ENCODE measurements around the gene RAPGEF2. TPM values are rescaled to one million over a fixed set of nuclear protein-coding genes. Genes with fewer than 3 reads are reported as not detected.

RAPGEF2 gene
- total RNA-seq, 2 donors from 2014 or later = 22.8 to 40.0 TPM

- Histone ChIP-seq H3K4me3 (no peak overlapping the region), H3K9ac (ENCODE audit: low read depth in 2 of 2, low read length in 2 of 2) (no peak overlapping the region), H3K9me3 (no peaks in the 10 kb centered on the region), H3K4me1 (no peaks in the 10 kb centered on the region), H3K36me3 (no peaks in the 10 kb centered on the region), H3K27me3 (no peaks in the 10 kb centered on the region), H3K27ac (no peak overlapping the region)
- intact Hi-C loops (cut with DNase I) = no loop called here
- TF ChIP-seq CTCF (IDR thresholded peaks at IDR 0.05) = no peak
- DNase-seq = no peak
These were observed 48.8 kb downstream of the RAPGEF2 start for GRCh38 chr4:159151689-159152088.

- Histone ChIP-seq H3K9ac (ENCODE audit: low read depth in 2 of 2, low read length in 2 of 2) (no peak overlapping the region), H3K4me3 (no peak overlapping the region), H3K4me1 (no peaks in the 10 kb centered on the region), H3K9me3 (no peaks in the 10 kb centered on the region), H3K27me3 (no peaks in the 10 kb centered on the region), H3K36me3 (no peaks in the 10 kb centered on the region), H3K27ac (no peak overlapping the region)
- intact Hi-C loops (cut with DNase I) = no loop called here
- no peak for DNase-seq
- TF ChIP-seq CTCF (IDR thresholded peaks at IDR 0.05) = no peak
These were observed 49.3 kb downstream of the RAPGEF2 start for GRCh38 chr4:159152181-159152580.

- Histone ChIP-seq H3K27me3 (no peaks in the 10 kb centered on the region), H3K4me1 (no peaks in the 10 kb centered on the region), H3K9me3 (no peaks in the 10 kb centered on the region), H3K9ac (ENCODE audit: low read depth in 2 of 2, low read length in 2 of 2) (no peak overlapping the region), H3K36me3 (no peaks in the 10 kb centered on the region), H3K27ac (no peak overlapping the region), H3K4me3 (no peak overlapping the region)
- no peak for TF ChIP-seq CTCF (IDR thresholded peaks at IDR 0.05)
- intact Hi-C loops (cut with DNase I) = no loop called here
- DNase-seq = no peak
These were observed 50.8 kb downstream of the RAPGEF2 start for GRCh38 chr4:159153669-159154068.

GRCh38 chr4:159155119-159155518, 52.2 kb downstream of the RAPGEF2 start:
- Histone ChIP-seq H3K9ac (ENCODE audit: low read depth in 2 of 2, low read length in 2 of 2) (no peak overlapping the region), H3K4me1 (no peaks in the 10 kb centered on the region), H3K9me3 (no peaks in the 10 kb centered on the region), H3K27me3 (no peaks in the 10 kb centered on the region), H3K4me3 (no peak overlapping the region), H3K27ac (no peak overlapping the region), H3K36me3 (no peaks in the 10 kb centered on the region)
- TF ChIP-seq CTCF (IDR thresholded peaks at IDR 0.05) = no peak
- DNase-seq = no peak
- intact Hi-C loops (cut with DNase I) = no loop called here

GRCh38 chr4:159158083-159158617, 55.3 kb downstream of the RAPGEF2 start:
- no peaks in the 10 kb centered on the region for H3K27me3 ChIP-seq
- no peak overlapping the region for H3K4me3 ChIP-seq
- no peak overlapping the region for H3K9ac ChIP-seq (ENCODE audit: low read depth in 2 of 2, low read length in 2 of 2)
- TF ChIP-seq CTCF (IDR thresholded peaks at IDR 0.05) = no peak
- DNase-seq = no peak
- H3K9me3 ChIP-seq = no peaks in the 10 kb centered on the region
- H3K27ac ChIP-seq = no peak overlapping the region
- H3K36me3 ChIP-seq = no peaks in the 10 kb centered on the region
- H3K4me1 ChIP-seq = no peaks in the 10 kb centered on the region
- intact Hi-C loops (cut with DNase I) = no loop called here

All from colonic mucosa (tissue), 4 donors.